Hindlimb muscle (tissue), 1 donor: Measurements from ENCODE around the gene PHLDB2. TPM values are rescaled to one million over a fixed set of nuclear protein-coding genes. Genes with fewer than 3 reads are reported as not detected.

ENCODE experiments used
- DNase-seq: peaks from one replicate; pipeline ENCODE4 v3.0.0-alpha.2; 2013
- polyA plus RNA-seq: library from polyadenylated mRNA; unstranded; fragments of 120-200 nt; gene quantifications from one replicate; pipeline ENCODE4 v1.2.1, GENCODE V29; 2013; ENCODE audit not compliant: insufficient read length

Gene PHLDB2
- polyA plus RNA-seq, 1 donor, result 50.5 TPM

DNA sequence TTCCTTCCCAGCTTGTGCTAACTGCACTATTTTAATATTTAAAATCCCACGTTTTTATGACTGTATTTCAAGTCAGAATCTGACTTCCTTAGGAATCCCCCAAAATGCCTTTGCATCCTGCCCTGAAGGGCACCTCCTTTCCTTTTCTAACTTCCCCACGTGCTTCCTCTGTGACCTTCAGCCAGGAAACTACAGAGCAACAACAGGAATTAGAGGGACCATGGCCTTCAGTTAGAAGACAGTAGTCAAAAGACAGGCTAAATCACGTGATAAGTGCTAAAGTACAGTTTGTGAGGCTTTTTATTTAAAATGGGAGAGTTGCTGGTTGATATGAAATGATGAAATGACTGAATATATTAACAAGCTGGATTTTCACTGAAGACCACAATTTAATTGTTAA lies 108.0 kb downstream of the PHLDB2 start:
- DNase-seq, result no peak

DNA sequence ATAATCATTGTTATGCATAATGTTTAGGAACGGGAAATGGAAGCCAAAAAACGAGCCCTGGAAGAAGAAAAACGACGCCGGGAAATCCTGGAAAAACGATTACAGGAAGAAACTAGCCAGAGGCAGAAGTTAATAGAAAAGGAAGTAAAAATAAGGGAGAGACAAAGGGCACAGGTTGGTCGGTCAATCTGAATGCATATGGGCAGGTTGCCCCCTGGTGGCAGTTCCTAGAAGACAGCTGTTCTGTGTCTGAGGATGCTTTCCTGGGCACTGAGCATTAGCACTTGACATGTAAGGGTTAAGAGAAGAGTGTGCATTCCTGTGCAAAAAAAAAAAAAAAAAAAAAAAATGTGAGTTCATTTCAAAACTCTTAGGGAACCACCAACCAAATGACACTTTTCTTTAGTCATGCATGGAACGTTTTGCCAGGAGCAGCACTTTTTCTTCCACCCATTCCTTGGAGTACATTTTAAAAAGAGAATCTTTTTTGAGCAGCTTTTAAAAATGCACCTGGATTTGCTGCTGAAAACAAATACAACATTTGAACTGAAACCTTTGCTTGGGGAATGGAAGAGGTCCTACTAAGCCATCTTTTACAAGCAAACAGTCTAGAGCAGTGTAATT lies 108.7 kb downstream of the PHLDB2 start:
- DNase-seq, result peak; percentile 76

DNA sequence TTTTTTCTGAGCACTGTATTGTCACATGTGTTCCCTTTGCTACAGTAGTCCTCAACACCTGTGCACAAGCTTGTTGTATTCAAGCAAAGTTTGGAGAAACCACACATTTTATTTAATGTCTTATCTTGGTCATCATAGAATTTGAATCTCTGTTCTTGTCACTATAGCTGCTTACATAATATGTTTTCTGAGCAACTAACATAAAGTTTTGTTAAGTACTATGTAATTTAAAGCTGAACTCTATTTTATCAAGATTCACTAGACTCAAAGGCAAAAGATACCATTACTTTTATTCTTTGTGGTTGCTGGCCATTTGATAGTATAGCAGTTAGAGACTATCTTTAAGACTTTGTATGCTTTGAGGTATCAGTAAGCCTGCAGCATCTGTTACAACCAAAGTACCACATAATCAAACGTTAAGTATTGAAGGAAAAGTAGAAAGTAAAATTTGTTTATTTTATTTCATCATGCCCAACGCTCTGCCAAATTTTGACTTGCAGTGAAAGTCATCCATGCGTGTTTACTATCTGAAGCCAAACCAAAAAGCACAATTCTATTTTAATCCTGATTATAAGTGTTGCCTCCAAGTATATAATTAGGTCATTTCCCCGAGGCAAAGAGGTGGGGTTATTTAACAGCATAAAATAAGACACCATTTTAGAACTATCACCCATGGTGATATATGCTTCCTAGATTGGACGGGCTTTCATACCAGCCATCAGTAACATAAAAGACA lies 109.4 kb downstream of the PHLDB2 start:
- no peak for DNase-seq

DNA sequence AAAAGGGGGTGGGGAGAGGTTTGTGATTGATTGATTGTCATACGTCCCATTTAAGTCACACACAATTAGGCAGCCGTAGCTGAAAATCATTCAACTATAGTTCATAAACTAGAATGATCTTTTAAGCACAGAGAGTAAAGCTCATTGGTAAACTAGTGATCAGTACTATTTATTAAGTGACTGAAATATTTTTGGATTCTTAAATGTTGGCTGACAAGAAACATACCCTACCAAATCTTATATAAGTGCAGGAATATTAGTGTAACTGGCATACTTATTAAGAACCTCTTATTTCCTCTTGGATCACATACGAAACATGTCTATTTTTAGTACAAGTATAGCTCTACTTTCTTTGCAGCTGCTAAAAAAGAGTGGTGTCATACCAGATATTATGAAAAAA lies 111.3 kb downstream of the PHLDB2 start:
- DNase-seq, result no peak

DNA sequence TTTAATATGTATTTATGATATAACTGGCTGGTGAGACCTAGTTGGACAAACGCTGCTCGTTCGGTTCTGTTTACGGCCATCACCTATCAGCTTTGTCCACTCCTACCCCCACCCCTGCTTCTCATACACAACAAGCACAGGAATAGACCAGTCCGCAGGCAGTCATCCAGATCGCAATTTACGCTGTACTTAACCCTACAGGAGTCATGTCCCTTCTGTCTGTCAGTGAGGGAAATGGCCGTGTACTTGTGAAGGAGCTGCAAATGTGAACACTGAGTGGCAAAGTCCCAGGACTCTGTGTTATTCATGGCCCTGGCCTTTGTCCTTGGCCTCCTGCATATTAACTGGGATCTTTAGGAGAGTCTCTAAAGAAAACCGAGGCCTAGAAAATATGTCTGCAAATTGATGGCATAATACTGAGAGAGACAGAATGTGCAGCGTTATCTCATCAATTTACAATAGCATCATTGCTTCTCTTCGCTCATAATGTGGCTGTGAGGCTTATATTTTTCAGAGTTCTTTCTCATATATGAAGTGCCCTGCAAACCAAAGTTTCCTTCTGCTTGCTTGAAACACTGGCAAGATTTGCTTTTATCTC lies 112.6 kb downstream of the PHLDB2 start:
- no peak for DNase-seq

DNA sequence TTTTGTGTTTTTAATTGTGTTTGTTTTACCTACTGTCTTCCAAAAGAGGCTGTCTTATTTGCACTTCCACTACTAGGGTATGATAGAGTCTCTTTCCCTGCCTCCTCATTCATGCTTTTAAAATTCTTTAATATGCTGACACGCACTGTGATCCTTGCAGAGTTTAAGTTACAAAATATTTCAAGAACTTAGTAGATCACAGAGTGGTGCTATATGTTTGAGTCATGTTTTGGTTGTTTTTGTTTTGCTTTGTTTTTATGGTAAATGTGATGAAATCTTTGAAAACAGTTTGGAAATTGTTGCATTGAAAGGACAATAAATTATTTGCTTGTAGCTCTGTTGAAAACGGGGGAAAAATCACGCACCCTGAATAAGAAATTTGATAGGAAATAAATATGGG lies 113.8 kb downstream of the PHLDB2 start:
- no peak for DNase-seq

DNA sequence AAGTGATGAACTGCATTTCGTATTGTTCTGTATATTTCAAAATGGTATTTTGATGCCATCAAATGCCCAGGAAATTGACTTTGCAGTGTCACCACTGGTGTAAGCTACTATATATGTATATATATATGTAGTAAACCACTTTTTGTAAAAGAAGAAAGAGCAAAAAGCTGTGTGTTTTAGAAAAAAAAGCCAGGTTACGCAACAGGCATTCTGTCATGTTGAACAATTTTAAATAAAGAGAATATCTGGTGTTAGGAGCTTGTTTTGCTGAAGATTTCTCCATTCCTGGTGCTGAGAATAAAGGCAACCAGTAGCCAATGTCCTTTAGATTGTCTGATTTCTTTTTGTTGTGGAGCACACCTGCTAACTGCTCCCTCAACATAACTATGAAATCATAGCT lies 116.1 kb downstream of the PHLDB2 start:
- DNase-seq, result no peak

DNA sequence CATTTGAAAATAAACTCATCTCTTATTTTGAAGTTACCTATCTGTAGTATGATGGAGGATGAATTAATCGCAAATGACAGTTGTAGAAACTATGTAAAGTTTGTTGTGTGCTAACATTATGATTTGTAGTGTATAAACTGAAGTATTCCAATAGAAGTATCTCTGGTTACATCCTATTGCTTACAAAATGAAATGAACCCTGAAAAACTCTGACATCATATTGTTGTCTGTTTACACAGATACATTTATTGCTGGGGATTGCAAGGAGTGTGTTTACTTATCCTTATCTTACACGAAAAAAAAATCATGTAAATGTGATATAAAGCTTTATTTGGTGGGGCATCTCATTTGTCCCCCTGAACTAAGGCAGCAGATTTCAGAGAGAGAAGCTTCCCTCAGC lies 117.2 kb downstream of the PHLDB2 start:
- DNase-seq, result no peak

DNA sequence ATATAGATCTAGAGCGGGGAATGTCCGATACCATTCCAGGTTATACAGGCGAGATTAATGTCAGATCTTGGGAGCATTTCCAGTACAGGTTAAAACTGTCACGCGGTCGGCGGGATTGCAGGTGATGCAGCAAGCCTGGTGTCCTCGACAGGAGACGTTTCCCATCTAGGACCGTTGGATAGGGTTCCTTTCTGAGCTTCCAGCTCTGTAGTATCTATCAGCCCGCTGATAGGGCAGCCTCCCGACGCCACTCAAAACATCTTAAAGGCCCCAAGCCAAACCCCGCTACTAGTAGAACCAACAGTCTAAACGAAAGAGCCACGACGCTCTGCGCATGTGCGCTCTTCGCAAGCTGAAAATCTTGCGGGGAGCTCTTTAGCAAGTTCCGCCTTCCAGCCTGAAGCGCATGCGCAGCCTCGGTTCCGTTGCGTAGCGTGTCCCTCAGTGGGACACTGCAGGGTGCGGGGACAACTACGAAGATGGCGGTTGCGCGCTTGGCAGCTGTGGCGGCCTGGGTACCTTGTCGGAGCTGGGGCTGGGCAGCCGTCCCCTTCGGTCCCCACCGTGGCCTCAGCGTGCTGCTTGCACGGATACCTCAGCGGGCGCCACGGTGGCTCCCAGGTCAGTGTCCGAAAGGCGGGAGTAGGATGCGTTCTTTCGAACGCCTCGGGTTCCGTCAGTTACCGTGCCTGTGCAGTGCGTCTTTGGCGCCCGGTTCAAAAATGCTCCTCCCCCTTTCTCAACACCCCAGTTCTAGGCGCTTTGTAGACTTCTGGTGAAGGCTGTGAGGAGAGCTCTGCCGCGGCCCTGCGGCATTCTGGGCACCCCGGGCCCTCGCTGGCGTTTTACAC lies 119.7 kb downstream of the PHLDB2 start, which contains the start of gene ABHD10:
Gene ABHD10 (plus strand): TSS at position 444 of the 851 bp plus-strand sequence. CDS start 36 bp downstream, at position 480.
- DNase-seq, result peak; percentile 99

DNA sequence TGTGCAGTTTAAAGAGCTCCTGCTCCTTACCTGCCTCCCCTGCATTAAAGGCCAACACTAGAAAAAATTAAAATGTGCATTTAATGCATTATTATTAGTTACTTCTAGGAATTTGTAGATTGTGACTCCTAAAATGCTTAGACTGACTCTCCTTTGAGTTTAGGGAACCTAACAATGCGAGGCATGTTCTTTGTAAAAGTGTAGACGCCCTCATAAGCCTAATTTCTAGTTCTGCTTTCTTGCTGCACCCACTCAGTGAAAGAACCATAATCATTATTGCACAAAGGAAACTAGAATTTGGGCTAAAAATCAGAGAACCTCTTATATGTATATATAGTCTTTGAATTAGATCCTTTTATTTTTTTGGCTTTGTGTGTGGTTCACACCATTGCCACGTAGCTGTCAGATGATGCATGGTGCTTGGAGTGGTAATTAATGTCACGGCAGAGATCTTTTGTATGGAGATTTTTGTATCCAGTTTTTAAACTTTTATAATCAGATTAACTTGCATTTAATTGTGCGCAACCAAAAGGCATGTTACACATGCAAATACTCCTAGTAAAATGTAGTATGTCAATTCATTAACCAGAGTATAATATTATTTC lies 120.5 kb downstream of the PHLDB2 start:
- no peak for DNase-seq

DNA sequence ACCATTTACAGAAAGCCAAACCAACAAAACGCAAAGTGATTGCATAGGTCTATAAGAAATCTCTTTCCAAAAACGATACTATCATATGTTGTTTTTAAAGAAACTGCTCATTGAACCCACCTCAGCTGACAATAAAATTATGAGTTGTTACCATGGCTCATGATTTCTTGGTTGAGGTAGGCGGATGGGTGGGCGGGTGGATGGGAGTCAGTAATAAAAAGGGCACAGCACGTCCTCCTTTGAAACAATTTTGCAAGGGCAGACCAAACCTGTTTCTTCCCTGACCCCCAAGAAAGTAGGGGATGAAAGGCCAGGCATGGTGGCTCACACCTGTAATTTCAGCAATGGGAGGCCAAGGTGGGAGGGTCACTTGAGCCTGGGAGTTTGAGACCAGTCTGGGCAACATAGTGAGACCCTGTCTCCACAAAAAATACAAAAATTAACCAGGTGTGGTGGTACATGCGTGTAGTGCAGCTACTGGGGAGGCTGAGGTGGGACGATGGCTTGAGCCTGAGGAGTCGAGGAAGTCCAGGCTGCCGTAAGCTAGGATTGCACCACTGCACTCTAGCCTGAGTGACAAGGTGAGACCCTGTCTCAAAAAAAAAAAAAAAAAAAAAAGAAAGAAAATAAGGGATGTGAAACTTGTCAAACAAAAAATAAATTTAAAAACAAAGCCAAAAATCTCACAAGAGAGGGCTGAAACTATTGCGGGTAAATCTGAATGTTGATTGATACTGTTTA lies 121.8 kb downstream of the PHLDB2 start:
- no peak for DNase-seq

DNA sequence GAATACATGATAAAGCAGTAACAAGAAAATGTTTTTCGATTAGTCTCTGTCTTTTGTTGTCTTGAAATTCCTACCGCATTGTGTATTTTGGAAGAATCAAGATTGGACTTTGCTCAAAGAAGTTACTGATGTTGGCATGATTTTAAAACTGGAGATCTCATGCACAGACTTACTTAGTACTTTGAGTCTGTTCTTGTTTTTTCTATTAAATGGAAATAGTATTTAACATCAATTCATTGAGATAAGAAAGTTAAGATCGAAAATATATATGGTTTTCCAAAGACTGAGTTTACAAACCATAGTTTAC lies 122.3 kb downstream of the PHLDB2 start:
- DNase-seq, result no peak

DNA sequence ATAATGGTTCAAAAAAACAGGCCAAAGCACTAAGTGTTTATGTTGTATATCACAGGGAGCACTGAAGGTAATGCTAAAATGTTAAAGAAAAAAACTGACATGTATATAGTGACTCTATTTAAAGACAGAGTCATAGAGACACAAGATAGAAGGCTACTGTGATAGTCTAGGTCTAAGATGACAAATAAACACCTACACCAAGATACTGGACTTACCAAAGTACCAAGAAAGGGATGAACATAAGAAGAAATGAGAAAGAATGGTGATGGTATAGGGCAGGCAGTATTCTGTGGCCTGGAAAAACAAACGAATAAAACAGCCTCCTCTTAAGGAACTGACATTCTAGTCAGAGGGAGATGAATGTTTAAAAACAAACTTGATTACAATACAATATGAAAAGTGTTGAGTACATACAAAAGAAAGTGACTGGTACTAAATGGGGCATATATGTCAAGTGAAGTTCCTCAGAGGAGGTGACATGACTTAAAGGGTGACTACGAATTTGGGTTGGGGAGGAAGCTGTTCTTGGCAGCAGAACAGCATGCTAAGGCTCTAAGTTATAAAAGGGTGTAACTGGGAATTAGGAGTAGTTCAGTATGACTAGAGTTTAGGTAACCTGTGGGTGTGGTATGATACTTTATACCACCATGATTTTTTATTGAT lies 125.7 kb downstream of the PHLDB2 start:
- DNase-seq, result no peak

DNA sequence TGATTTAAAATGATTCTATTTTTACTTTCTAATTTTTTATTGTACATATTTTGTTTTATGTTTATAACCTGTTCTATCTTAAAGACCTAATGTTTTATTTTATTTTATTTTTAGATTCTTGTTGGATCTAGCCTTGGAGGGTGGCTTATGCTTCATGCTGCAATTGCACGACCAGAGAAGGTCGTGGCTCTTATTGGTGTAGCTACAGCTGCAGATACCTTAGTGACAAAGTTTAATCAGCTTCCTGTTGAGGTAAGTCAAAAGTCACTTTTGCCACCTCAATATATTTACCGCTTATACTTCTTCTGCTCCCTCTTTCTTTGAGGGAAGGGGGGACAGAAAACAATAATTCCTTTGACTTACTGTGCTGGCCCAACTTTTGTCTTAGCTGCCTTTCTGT lies 127.7 kb downstream of the PHLDB2 start:
- no peak for DNase-seq

DNA sequence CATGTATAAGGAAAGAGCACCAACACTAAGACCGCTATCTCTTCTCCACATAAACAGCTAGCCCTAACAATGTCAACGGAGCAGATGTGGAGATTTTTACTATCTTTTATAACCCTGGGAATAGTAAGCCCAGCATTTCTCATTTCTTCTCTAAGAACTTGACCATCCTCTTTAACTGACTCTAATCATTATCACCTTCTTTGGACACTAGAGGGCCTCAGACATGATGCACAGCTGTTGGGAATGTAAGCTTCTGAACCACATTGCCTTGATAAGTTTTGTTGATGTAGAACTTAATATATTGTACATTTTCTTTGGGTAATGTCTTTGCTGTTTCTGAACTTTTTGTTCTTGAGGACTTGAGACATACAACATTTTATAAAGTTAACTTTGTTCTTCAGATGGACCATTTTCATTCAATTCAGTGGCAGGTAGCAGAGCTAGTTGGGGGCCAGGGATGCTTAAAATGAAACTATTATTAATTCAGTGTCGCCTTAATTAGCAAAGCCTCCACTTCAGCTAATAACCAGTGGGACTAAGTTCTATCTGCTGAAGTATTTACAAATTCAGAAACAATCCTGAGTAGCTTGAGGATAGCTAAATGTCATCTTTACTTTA lies 130.1 kb downstream of the PHLDB2 start:
- DNase-seq, result peak; percentile 26

DNA sequence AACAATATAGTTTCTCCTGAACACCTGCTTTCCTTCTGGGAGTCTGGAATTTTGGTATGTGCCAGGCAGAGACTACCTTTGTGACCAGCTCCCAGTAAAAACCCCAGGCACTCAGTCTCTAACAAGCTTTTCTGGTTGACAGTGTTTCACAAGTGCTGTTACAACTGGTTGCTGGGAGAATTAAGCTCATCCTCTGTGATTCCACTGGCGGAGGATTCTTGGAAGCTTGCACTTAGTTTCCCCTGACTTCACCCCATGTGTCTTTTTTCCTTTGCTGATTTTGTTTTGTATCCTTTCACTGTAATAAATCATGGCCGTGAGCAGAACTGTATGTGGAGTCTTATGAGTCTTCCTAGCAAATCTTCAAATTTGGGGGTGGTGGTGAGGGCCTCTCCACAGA lies 134.0 kb downstream of the PHLDB2 start:
- no peak for DNase-seq

DNA sequence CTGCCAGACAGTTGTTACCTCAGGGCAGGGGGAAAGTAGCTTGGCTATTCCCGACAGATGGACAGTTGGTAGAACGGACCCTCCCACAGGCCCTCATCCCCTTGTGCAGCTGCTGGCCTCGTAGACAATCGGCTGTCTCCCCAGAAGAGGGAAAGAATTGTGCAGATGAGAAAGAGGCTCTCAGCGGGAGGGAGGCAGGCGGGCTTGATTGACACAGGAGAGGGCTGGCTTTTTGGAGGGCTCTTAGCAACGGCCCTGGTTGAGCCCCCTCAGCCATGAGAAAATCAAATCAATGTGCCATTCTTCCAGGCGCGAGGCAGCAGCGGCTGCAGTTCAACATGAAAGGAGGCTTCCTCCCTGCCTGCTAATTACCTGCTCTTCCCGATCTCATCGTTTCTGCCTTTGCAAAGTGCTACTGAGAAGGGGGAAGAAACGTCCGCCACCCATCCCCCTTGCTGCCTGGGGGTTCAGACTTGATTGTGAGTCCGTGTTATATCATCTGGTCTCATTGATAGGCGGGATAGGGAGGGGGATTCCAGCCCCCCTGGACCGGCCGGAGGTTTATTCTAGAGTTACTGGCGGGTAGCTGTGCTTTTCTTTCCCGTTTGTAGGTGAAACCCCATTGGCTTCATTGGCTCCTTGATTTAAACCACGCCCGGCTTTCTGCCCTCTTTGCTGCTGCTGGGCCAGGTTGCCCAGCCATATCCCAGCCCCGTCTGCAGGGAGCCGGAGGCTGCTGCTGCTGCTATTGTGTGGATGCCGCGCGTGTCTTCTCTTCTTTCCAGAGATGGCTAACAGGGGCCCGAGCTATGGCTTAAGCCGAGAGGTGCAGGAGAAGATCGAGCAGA lies 139.8 kb downstream of the PHLDB2 start, which contains the start of gene TAGLN3:
Gene TAGLN3 (plus strand): TSS at position 287 of the 848 bp plus-strand sequence. CDS start 501 bp downstream, at position 788.
- DNase-seq, result peak; percentile 26

DNA sequence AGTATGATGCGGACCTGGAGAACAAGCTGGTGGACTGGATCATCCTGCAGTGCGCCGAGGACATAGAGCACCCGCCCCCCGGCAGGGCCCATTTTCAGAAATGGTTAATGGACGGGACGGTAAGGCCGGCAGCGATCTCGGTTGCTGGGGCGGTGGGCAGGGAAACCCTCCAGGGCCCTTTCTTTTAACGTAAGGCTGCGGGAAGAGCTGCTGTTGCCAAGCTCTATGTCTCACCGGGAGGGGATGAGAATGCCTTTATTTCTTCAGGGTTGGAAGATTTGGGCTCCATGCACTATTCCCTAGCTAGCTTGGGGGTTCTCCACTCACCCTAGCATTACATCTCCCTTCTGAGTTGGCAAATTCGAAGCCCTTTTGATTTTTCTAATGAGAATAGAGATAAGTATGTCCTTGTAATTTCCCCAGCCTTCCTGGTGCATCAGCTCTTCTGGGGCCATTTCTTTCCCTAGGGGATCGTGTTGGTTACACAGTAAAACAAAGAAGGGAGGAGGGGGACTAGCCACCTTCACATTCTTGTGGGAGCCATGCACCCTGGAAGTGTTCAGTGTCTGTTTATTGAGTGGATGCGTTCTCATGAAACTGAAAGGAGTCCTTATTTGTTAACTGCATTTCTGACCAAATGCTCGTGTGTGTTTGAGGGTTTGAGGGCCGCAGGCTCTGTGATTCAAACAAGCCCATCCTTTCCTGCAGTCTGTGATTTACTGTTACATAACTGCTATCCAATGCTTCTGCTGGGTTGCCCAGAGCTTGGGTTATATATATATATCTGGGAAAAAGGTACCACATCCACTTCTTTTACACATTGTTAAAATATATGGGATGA lies 140.6 kb downstream of the PHLDB2 start:
- DNase-seq, result no peak

DNA sequence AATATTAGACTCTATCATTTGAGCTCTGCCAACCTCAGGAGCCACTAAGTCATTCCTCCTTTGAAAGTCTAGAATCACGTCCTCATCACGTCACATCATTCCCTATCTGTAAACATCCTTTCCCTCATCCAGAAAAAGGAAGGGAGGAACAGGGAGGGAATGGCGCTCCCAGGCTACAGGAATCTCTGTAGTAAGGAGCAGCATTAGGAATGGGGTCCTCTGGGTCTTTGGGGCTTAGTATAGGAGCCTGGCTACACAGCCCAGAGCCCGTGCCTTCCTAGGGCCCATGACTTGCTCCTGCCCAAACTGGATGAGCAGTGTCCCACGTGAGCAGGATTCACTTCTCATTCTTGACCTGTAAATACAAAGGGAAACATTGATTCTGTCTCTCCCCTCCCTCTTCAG lies 141.3 kb downstream of the PHLDB2 start:
- no peak for DNase-seq
